Ovary (tissue), 3 donors: ENCODE data around the gene CLMN.

Experiments used
- CTCF ChIP-seq, 3 donors: fragments of 450-650 bp in 2 of 3; fragments of 200-600 bp in 1 of 3; IDR thresholded peaks; one replicate each; pipeline versions ENCODE4 v1.5.1 to v1.8.0; 2016 to 2022; ENCODE audit warnings: antibody characterized with exemption in 3 of 3, mild to moderate bottlenecking in 1 of 3
- POLR2A ChIP-seq: fragments of 450-650 bp; IDR thresholded peaks from one replicate; pipeline ENCODE4 v1.6.1; 2017; ENCODE audit warnings: antibody characterized with exemption, mild to moderate bottlenecking, moderate library complexity
- donor health status: DM: no; HTN: no; CAD: no.

DNA sequence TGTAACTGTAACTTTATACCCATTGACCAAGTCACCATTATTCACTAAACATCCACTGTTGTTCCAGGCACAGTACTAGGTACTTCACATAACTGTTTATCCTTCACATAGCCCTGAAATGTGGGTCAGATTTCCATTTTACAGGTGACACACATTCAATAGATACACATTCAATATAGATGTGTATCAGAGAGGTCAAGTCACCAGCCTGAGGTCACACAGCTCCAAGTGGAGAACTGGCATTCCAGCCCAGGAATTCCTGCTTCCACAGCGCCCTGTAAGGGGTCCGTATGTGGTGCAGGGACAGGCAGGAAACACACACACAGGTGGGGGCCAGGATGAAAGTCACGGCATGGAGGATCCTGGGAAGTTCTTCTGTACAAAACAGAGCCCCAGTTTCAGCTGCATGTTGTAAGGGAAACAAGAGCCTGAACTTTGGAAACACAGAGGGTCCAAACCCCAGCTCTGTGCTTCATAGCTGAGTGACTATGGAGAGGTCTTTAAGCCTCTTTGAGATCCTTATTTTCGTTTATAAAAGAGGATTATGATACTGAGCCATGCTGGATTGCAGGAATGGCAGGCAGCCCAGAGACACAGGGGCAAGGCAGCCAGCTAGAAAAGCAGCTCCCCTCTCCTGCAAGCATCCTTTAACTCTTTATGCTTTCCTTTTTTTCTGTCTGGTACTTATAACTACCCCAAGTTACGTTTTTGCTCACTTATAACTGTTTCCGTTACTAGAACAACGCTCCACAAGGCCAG, 112.1 kb downstream of the CLMN start:
- TF ChIP-seq POLR2A (no peak), CTCF (IDR thresholded peaks at IDR 0.05) (no peak)
